HG03520 (cell line): Measurements from ENCODE around the gene GATAD2B.
A peak's percentile ranks its signal among the peaks of the same experiment; 100 is the strongest.

Source experiments
- ATAC-seq: cut with Tn5 transposase; IDR thresholded peaks from one replicate; pipeline ENCODE4 v1.9.1; 2021; ENCODE audit warnings: mild to moderate bottlenecking, moderate library complexity; ENCODE audit not compliant: unreplicated experiment

The GATAD2B gene

DNA sequence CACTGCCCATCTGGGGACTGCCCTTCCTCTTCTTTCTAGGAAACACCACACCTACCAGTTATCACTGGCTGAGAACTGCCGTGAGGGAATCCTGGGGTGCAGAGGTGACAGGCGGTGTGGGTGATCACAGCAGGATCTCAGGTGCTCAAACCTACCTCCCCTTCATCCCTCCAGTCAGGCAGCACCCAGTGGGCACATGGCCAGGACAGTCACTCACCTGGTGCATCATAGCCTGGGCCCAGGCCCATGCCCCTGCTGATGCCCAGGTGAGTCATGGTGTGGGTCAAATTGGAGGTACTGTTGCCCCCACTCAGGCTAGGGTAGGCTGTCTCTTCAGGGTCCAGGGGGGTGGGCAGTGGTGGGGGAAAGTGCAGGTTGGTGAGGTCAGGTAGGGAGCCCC is 29.0 kb upstream of the GATAD2B start:
- ATAC-seq: no peak

DNA sequence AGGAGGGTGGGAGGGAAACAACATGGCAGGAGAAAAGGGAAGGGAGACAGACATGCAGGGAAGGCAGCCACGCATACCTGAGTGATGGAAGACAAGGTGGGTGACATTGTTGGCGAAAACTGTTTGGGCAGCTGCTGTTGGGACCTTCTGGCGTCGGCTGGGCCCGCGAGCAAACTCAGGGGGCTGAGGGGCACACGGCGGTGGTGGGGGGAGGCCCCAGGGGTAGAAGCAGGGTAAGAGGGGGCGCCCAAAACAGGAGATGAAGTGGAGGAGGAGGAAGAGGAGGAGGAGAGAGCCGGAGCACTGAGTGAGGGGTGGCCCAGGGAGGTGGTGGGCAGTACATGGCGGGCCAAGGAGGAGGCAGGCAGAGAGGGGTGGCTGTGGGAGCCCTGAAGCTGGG is 28.4 kb upstream of the GATAD2B start:
- no peak for ATAC-seq

DNA sequence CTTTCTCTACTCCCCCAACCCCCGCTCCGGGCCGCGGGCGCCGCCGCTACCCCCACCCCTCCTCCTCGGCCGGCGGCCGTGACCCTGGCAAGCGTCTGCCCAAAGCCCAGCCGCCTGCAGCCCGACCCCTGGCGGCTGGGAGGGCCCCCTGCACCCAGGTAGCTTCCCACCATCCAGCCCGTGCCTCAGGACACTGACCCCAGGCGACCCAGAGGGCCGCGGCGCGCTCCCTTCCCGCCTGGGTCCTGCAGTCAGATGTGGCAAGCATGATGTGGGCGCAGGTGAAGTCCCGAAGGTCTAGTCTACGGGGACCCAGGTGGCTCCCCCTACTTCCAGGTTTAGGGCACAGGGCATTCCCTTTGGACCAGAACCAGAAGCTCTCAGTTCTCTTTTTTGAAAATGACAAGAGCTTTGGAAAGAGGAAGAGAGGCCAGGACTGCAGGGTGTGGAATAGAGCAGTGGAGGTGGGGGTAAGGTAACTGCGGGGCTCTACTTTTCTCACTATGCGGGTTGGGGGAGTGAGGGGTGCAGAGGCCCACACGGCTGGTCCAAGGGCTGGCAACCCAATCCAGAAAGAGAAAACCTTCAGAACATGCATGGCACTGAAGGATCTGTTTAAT is 24.0 kb upstream of the GATAD2B start, which contains the start of gene DENND4B:
DENND4B (minus strand) TSS at position 97 of the 620 bp plus-strand sequence. CDS start 2,344 bp downstream, outside the sequence.
- ATAC-seq: peak; percentile 48

DNA sequence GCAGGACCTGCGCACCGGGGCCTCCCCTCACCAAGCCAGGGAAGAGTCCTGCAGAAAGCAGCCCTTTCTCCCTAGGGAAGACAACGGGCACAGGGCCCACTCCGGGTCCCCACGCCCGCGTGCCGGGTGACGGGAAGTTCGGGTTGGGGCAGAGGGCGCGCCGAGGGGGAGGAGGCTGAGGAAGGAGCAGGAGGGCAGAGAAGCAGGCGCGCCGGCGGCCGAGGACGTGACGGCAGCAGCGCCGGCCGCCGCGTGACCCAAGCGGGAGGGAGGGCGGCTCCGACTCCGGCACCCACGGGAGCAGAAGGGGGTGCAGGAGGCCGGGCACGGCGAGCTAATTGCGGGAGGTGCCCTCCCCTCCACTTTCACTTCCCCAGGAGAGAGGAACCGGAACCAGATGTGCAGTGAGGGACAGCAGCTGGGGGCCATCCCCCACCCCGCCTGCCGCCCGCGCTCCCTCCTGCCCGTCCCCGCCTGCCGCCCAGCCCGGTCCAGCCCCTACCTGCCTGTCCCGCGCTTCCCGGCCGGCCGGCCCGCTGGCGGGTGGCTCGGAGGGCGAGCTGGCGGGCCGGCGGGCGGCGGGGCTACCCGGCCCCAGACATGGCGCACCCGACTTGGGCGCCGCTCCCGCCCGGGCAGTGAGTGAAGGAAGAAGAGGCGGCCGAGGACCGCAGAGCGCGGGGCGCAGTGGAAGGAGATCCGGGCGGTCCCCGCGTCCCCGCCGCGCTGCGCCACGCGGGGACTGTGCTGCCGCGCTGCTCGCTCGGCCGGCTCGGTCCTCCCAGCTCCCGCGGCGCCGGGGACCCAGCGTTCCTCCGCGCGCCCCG is 23.2 kb upstream of the GATAD2B start:
- ATAC-seq: peak; percentile 66

DNA sequence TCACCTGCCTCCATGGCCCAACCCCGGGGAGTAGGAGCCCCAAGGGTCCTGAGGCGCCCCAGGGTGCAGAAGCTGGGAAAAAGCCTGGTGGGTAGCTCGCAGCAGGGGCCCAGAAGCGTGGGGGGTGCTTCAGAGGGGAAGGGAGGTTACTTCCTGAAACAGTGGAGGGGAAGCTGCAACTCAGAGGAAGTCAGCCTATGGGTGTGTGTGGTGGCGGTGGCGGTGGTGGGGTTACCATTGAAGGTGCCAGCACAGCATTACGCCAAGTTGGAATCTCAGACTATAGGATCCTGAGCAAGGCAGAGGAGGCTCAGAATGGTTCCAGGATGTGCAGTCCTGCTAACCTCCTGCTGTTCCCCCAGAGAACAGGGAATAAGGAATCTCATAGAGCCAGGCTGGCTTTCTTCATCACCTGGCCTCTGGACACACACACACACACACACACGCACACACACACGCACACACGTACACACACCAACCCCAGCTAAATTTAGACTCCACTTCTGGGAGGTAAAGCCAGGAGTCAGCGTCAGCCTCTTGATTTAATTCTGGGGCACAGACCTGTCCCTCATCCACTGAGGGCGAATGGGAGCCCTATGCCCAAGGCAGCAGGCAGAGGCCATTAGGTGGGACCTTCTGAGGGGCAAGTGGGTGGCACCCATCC is 22.5 kb upstream of the GATAD2B start:
- ATAC-seq: no peak

DNA sequence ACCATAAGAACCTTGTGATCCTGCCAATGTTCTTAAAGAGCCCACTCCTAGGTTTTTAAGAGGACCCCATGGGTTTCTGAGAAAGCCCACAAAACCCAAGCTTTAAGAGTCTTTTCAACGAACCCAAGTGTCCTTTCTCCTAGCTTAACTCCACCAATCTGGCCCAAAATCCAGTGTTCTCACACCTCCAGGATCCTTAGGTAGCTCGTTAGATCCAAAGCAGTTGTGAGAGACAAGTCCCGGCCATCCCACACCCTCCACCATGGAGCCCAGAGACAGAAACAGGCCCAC is 22.0 kb upstream of the GATAD2B start:
- no peak for ATAC-seq

DNA sequence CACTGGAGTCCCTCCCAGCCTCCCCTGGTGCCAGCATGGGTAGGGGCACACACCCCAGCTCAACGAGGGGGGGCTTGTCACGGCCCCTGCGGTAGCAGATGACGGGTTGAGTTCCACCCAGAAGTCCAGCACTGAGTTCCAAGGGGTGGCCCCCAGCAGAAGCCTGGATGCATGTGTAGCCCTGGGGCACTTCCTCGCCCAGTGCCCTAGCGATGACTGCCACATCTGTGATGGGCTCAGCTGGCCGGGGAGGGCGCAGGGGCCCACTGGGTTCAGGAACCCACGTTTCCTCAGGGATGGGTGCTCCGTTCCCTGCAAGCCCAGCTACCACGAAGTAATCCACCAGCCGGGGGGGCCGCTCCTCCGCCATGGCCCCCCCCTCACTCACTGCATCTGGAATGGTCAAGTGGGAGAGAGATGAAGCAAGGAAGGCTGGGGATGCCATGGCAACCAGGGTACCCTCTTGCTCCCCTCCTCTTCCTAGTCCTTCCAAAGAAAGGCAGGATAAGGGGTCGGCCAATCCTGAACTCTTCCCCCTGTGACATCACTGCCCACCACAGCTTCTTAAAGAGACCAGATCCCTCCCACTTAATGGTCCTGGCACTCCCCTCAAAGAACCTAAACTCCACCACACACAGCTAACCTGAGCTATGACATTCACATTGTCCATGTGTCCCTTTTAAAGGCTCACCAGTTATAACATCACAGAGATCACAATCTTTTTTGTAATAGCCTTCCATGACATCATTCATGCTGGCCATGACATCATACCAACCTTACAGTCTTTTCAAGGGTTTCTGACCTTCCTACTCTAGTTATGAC is 21.4 kb upstream of the GATAD2B start:
- ATAC-seq: no peak

DNA sequence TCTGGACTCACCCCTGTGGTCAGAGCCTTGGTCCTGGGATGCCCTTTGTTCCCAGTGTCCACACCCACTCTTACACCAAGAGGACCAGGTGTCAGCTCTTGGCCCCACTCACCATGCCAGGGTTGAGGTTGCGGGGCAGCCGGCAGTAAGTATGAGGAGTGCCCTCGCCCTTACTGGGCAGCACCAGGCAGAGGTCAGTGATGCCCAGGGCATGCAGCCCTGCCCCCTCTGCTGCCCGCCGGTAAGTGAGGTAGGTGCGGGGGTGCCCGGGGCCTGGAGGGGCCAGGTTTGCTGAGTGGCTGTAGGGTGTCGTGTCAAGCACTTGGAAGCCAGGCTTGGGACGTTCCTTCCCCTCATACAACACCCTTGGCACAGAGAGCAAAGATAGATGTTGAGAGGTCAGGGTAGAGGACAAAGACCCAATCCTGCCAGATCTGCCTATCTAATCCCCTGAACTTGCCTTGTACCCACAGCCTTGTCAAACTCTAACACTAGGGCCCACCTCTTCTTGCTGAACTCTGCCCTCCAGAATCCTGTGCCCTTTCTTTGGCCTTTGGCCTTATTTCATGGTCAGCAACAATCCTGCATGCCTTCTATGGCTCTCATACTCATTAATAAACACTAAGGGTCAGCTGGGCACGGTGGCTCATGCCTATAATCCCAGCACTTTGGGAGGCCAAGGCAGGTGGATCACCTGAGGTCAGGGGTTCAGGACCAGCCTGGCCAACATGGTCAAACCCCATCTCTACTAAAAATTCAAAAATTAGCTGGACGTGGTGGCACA is 20.2 kb upstream of the GATAD2B start:
- ATAC-seq: no peak

DNA sequence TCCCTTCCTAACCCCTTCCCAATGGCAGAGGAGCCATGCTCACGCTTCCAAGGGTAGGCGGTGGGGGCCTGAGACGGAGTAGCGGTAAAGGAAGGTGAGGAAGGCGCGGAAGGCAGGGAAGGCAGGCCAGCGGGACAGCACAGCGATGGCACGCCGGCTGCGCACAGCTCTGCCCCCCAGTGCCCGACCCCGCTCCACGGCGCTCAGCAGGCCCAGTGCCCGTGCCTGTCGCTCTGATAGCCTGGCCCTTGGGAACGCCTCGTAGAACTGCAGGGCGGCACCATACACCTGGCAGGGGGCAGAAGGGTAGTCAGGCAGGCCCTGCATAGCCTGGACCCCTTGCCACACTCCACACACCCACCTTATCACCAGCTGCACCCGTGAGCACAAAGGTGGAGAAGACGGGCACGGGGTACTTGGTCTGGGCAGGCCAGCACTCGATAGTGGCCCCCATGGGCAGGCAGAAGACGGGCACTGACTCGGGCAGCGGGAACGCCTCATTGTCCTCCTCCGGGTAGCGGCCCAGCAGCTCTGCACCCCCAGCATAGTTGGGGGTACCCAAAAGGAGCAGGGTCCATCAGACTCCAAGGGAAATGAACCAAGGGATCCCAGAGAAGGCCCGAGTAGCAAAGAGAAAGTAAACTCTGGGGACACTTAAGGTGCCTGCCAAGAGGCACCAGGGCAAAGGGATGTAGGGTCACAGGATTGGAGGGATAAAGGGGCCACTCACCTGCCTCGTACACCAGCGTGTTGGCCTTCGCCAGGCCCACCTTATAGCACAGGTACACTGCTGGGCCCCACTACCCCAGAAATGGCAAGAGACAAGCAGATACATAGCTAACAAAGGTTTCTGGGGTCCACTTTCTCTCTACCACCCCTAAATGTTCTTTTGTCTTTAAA is 19.3 kb upstream of the GATAD2B start:
- no peak for ATAC-seq

DNA sequence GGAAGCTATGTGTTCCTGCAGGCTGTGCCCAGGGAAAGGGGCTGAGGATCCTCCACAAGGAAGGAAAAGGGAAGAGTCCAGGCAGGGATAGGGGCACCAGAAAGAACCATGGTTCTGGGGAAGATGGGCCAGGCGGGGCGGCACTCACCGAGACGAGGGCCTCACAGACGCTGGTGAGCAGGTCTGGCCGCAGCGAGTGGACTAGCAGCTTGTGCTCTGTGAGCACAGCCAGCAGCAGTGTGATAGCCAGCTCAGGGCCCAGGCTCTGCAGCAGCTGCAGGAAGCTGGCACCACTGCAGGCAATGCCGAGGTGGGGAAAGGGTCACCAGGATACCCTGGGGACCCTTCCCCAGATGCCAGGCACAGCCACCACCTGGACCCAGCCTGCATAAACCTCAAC is 18.0 kb upstream of the GATAD2B start:
- ATAC-seq: no peak

DNA sequence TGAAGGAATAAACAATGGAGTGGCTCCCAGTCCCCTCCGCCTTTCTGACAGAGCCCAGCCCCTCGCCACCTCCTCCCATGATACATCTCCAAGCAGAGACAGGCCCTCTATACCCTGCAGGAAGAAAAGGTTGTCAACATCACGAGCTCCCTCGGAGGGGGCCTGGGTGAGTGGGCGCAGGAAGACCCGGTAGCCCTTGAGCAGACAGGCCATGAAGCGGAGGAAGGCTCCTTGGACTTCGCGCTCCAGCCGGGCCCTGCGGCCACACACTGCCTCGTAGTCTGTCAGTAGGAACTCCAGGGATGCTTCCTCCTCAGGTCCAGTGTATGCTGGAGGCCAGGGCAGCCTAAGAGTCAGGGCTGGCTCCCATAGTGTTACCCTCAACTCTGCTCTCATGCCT is 16.7 kb upstream of the GATAD2B start:
- no peak for ATAC-seq

DNA sequence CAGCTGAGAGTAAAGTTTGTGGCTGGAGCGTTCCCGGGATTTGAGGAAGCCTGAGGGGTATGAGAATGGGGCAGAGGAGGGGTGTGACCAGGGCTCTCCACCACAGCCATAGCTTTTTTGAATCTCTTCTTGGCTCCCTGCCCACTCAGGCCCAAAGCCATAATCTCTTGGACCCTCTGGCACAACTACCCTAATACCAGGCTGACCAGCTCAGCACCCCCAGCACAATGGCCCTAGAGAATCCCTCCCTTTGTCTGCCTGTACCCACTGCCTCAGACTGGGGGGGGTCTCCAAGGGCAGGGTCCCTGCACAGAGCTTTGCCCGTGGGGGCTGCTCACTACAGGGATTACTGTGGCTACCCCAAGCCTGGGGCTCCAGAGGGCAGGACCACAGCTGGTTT is 16.2 kb upstream of the GATAD2B start:
- no peak for ATAC-seq

DNA sequence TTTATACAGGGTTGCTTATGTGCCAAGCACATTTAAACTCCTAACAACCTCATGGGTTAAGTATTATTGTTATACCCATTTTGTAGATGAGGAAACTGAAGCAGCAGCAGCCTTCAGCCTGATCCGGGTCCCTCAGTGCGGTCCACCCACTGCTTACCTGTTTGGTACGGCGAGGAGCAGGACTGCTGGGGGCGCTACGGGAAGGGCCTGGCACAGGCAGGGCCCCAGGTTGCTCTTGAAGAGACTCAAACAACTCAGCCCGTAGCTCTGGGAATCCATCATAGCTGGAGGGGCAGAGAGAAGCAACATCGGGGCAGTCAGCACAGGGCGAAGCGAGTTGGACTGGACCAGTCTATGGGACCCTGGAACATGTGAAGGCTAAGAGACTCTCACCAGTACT is 14.6 kb upstream of the GATAD2B start:
- no peak for ATAC-seq

DNA sequence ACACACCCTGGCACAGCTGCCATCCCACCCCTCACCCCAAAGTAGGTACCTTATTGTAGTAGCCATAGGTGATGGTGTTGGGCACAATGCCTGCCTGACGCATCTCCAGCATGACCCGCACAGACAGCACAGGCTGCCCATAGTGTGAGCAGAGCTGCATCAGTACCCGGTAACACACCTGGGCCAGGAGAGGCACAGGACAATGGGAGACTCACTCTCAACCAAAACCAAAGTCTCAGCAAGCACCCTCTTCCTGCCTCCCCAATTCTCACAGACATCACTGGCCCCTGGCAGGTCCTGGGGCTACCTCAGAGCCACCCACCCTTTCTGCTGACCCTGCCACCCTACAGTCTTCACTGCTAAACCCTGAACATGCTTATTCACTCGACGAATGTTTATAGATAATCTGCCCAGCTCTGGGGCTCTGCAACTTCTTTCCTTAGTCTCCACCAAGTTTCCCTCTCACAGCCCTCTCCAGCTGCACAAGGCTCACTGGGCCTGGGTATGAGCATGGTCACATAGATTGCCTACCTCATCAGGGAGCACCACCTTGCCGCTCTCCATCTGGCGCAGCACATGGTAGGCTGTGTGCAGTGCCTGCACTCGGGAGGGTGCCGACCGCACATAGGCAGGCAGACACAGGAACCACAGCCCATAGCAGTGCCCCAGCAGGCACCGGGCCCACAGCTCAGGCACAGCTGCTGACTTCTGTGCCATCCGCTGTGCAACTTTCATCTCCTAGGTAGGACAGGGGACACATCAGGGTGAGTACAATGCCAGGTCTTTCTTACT is 13.4 kb upstream of the GATAD2B start:
- ATAC-seq: no peak

DNA sequence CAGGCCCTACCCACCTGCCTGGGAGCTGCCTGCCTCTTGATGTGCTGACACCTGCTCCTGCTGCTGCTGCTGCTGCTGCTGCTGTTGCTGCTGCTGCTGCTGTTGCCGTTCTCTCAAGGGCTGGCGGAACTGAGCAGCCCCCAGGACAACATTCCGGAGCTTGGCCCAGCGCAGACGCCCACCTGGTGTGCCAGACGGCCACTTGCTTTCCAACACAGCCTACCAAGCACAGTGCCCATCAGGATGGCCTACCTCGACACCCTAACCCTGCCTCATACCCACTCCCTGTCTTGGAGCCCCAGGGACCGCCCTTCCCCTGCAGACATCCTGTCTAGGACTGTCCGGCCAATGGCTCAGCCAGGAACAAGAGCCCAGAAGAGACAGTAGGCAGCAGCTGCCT is 12.0 kb upstream of the GATAD2B start:
- no peak for ATAC-seq

DNA sequence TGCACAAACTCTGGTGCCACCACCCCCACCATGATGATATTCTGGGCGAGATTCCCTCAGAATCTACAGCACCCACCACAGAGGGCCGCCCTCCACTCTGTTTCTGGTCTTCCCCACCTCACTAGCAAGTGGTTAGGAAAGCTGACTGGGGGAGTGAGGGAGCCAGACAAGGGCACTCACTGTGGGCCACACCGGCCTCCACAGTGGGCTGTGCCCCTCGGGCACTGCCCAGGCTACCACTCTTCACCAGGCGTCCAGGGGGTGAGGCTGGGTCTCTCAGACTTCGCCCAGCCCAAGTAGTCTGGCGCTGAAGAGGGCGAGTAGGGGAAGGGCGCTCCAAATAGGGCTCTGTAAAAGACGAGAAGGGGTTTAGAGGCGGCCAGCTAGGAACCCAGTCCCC is 11.2 kb upstream of the GATAD2B start:
- no peak for ATAC-seq

DNA sequence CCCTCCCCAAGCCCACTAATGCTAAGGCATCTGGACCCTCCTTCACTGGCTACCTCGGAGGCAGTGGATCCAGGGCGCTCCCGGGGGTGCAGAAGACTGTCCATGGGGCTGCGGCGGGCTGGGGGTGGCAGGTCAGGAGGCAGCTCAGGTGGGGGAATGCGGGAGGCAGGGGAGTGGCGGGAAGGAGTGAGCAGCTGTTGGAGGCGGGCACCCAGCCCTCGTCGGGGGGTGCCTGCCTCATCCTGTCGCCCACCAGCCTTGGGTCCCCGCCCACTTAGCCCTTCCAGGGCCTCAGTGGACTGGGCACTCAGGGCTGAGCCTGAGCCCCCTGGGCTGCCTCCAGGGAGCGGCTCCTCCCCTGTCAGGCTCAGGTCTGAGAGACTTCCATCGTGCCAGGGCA is 10.7 kb upstream of the GATAD2B start:
- ATAC-seq: no peak

DNA sequence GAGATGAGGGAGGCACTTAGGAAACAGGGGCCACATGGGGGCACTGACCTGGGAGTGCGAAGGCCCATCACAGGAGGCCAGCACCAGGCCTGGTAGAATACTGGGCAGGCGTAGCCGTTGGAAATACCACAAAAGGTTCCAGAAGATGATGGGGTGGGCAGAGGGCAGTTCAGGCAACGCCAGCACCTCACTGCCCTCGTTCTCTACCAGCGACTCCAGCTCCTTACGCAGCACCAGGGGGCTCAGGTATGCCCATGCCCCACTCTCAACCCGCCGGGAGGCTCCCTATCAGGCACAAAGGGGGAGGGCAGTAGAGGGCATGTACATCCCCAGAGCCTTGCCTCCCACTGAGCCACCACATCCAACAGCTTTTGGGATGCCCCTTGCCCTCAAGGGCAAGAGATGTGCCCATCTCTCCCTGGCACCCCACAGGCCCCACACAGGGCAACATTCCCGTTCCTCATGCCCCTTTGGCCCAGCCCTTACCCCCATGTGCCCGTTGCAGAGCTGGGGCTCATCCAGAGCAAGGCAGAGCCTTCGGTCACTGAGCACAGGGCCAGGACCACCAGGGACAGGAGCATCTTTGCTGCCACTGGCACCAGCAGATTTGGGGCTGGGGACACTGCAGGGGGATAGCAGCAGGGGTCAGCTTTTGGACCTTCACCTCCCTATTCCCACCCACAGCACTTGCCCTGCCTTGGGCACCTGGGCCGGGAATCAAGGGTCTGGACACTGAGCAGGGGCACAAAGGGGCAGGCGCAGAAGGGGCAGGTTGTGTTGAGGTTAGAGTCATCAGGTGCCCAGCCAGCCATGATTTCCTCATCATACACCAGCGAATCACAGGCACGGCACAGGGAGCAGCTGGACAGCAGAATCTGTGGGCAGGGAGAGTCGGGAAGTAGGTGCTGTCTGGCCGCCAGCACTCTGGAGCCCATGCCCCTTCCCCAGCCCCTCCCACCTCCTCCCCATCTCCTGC is 9.7 kb upstream of the GATAD2B start:
- ATAC-seq: no peak
